PC-9 (cell line): ENCODE data around the gene GPR160. TPM values are rescaled to one million over a fixed set of nuclear protein-coding genes. Genes with fewer than 3 reads are reported as not detected.
"Not testable (repeated sequence)": the region's sequence is repeated elsewhere in the genome, so short reads cannot be mapped to it uniquely, and the experiment has no call there.

Source experiments
- BruUV-seq: library from RNA; stranded (reverse); fragments of 400-500 nt; replicated peaks from 2 replicates; lab custom pipeline; 2021; lab: Mats Ljungman, UMichigan
- CTCF ChIA-PET: fragments of 300-600 bp; sonication (Branson Sonifier 250); formaldehyde crosslinking; loops from one replicate; lab custom pipeline; 2022; ENCODE audit warnings: antibody characterized with exemption; lab: Charles Lee
- POLR2A ChIA-PET: fragments of 300-600 bp; sonication (Branson Sonifier 250); formaldehyde crosslinking; loops from one replicate; lab custom pipeline; 2022; ENCODE audit warnings: antibody characterized with exemption; ENCODE audit not compliant: unreplicated experiment; lab: Charles Lee
- DNase-seq, 2 experiments: peaks; one replicate each; pipeline versions ENCODE4 v3.0.0 to v3.0.0-alpha.2; 2015 to 2022; ENCODE audit warnings: mixed read lengths in 1 of 2
- H2AFZ ChIP-seq: fragments of 200-600 bp; sonication (generic); 2 replicates; pipeline ENCODE4 v1.8.1; 2017; ENCODE audit warnings: antibody characterized with exemption
- H3F3A ChIP-seq: fragments of 200-600 bp; sonication (generic); 2 replicates; pipeline ENCODE4 v1.8.1; 2017; ENCODE audit warnings: antibody characterized with exemption, mild to moderate bottlenecking, low read depth; ENCODE audit not compliant: insufficient read depth
- H3K27ac ChIP-seq: fragments of 200-600 bp; sonication (generic); 2 replicates; pipeline ENCODE4 v1.6.1; 2016; ENCODE audit warnings: mixed run types
- H3K27me3 ChIP-seq: fragments of 200-600 bp; sonication (generic); 2 replicates; pipeline ENCODE4 v1.6.1; 2016; ENCODE audit warnings: low read depth, mixed run types; ENCODE audit not compliant: insufficient read depth
- H3K36me3 ChIP-seq: fragments of 200-600 bp; sonication (generic); 2 replicates; pipeline ENCODE4 v1.6.1; 2016; ENCODE audit warnings: low read depth, mixed run types
- H3K4me1 ChIP-seq: fragments of 200-600 bp; sonication (generic); replicated peaks from 2 replicates; pipeline ENCODE4 v1.6.1; 2016; ENCODE audit warnings: mixed run types; ENCODE audit not compliant: insufficient read depth
- H3K4me2 ChIP-seq: fragments of 200-600 bp; sonication (generic); 2 replicates; pipeline ENCODE4 v1.6.1; 2017; ENCODE audit warnings: mixed run types
- H3K4me3 ChIP-seq: fragments of 200-600 bp; sonication (generic); 2 replicates; pipeline ENCODE4 v1.6.1; 2016; ENCODE audit warnings: mixed run types
- H3K79me2 ChIP-seq: fragments of 200-600 bp; sonication (generic); 2 replicates; pipeline ENCODE4 v1.6.1; 2017; ENCODE audit warnings: low read depth, mixed run types
- H3K9me2 ChIP-seq: fragments of 200-600 bp; sonication (generic); 2 replicates; pipeline ENCODE4 v1.8.1; 2017; ENCODE audit warnings: mild to moderate bottlenecking; ENCODE audit not compliant: insufficient read depth
- H3K9me3 ChIP-seq: fragments of 200-600 bp; sonication (generic); 2 replicates; pipeline ENCODE4 v1.8.1; 2016; ENCODE audit warnings: low read depth; ENCODE audit not compliant: insufficient read depth
- H4K20me1 ChIP-seq: fragments of 200-600 bp; sonication (generic); 2 replicates; pipeline ENCODE4 v1.8.1; 2017; ENCODE audit not compliant: insufficient read depth
- EZH2 ChIP-seq: fragments of 200-600 bp; sonication (generic); IDR thresholded peaks from 2 replicates; pipeline ENCODE4 v1.8.0; 2017; ENCODE audit warnings: antibody characterized with exemption, low read depth
- intact Hi-C: fragments of 100-400 bp; cut with micrococcal nuclease; formaldehyde crosslinking; loops from one replicate; pipeline ENCODE4 v1.10.0; 2022; ENCODE audit not compliant: unreplicated experiment
- total RNA-seq: library from RNA; stranded (reverse); gene quantifications from 2 replicates; pipeline ENCODE4 v1.2.3, GENCODE V29; 2021
- TF ChIP-seq, protein P1 (sequence below): fragments of 200-600 bp; sonication (generic); conservative IDR thresholded peaks from 2 replicates; pipeline ENCODE4 v1.6.1; 2017; ENCODE audit warnings: mixed run types, antibody characterized with exemption, mild to moderate bottlenecking, moderate library complexity

Gene GPR160
- total RNA-seq, 1 experiment from 2014 or later = 12.6 TPM

DNA sequence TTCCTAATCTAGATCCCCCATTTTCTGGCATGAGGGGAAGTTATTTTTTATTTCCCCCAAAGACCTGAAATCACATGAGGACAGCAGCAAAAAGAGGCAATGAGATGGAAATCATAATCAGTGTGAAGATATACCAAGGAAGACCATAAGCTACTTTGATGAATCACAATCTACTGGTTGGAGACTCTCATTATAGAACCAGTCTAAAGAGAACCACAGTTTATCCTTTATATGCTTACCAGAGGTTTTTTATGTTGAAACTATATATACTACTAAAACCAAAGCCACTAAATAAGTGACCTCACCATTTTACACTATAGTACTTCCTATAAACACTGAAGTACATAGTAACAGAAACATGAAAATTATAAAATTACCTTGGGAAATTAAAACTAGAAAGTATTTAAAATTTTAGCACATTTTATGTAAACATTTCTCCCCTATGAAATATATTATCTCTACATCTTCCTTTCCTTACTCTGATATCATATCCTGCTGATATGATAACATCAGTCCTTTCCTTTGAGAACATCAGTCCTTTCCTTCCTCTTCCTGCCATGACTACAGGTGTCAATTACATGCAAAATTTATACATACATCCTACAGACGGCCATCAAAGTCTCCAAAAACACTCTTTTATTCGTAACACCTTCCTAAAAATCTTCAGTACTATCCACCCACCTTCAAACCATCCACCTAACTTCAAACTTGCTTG, 71.9 kb downstream of the GPR160 start:
- no peak for TF ChIP-seq EZH2
- TF ChIP-seq, protein P1, sequence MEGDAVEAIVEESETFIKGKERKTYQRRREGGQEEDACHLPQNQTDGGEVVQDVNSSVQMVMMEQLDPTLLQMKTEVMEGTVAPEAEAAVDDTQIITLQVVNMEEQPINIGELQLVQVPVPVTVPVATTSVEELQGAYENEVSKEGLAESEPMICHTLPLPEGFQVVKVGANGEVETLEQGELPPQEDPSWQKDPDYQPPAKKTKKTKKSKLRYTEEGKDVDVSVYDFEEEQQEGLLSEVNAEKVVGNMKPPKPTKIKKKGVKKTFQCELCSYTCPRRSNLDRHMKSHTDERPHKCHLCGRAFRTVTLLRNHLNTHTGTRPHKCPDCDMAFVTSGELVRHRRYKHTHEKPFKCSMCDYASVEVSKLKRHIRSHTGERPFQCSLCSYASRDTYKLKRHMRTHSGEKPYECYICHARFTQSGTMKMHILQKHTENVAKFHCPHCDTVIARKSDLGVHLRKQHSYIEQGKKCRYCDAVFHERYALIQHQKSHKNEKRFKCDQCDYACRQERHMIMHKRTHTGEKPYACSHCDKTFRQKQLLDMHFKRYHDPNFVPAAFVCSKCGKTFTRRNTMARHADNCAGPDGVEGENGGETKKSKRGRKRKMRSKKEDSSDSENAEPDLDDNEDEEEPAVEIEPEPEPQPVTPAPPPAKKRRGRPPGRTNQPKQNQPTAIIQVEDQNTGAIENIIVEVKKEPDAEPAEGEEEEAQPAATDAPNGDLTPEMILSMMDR = no peak
- H3K4me2 ChIP-seq = no peak overlapping the region
- H3F3A ChIP-seq = peaks cover 20% of the 10 kb centered on the region
- H3K36me3 ChIP-seq = peaks cover 48% of the 10 kb centered on the region
- H2AFZ ChIP-seq = no peak overlapping the region
- no peak overlapping the region for H3K4me3 ChIP-seq
- H4K20me1 ChIP-seq = 0 out of 2 replicates have a peak, but pooled peaks cover 10% of the 10 kb centered on the region
- H3K27ac ChIP-seq = no peak overlapping the region
- BruUV-seq = no TSS peak
- ChIA-PET CTCF (no interaction called here), POLR2A (no interaction called here)
- H3K4me1 ChIP-seq = no peaks in the 10 kb centered on the region
- intact Hi-C loops = no loop called here
- no peaks in the 10 kb centered on the region for H3K9me3 ChIP-seq
- H3K27me3 ChIP-seq = no peaks in the 10 kb centered on the region
- no peak for DNase-seq
- H3K9me2 ChIP-seq = no peaks in the 10 kb centered on the region
- H3K79me2 ChIP-seq = no peaks in the 10 kb centered on the region

DNA sequence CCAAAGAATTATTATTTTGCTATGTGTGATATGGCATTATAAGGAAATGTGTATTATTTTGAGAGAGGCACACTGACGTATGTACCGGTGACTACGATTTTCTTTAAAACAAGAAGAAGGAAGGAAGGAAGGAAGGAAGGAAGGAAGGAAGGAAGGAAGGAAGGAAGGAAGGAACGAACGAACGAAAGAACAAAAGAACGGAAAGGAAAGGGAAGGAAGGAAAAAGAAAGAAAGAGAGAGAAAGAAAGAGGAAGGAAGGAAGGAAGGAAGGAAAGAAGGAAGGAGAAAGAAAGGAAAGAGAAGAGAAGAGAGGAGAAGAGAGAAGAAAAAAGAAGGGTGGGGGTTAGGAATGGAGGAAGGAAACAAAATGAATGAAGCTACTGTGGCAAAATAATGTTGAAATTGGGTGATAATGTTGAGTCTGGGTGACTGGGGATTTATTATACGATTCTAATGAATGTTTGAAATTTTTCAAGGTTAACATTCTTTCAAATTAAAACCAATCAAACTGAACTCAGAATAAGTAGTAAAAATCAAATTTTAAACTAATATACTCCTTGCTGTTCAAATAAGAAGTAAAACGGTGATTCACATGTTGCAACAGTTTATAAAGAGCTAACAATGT, 73.5 kb downstream of the GPR160 start:
- ChIA-PET POLR2A (interaction anchor here (0.7 kb wide), 1 partner anchor 62 kb away, joined by 4 read pairs; no protein-coding TSS in a partner anchor), CTCF (no interaction called here)
- H3K4me2 ChIP-seq = no peak overlapping the region
- no peak for DNase-seq
- 0 out of 2 replicates have a peak, but pooled peaks cover 9% of the 10 kb centered on the region for H4K20me1 ChIP-seq
- H3K27ac ChIP-seq = no peak overlapping the region
- no peak for TF ChIP-seq EZH2
- TF ChIP-seq, protein P1 = no peak
- no peak overlapping the region for H2AFZ ChIP-seq
- no peaks in the 10 kb centered on the region for H3K79me2 ChIP-seq
- intact Hi-C loops = no loop called here
- peaks cover 18% of the 10 kb centered on the region for H3F3A ChIP-seq
- no peaks in the 10 kb centered on the region for H3K9me3 ChIP-seq
- no peak overlapping the region for H3K4me3 ChIP-seq
- H3K36me3 ChIP-seq = peaks cover 39% of the 10 kb centered on the region
- H3K4me1 ChIP-seq = no peaks in the 10 kb centered on the region
- no TSS peak for BruUV-seq
- no peaks in the 10 kb centered on the region for H3K9me2 ChIP-seq
- no peaks in the 10 kb centered on the region for H3K27me3 ChIP-seq

GRCh38 chr3:170114165-170114564, 76.4 kb downstream of the GPR160 start:
- POLR2A ChIA-PET, BruUV-seq, DNase-seq: not testable (repeated sequence)

More at GRCh38 chr3:170114165-170114564, 76.4 kb downstream of the GPR160 start:
- H3K27me3 ChIP-seq, H3K9me2 ChIP-seq, H3K9me3 ChIP-seq, H3K79me2 ChIP-seq, intact Hi-C loops, H3K27ac ChIP-seq, H3K4me2 ChIP-seq, H4K20me1 ChIP-seq, H3K4me1 ChIP-seq, H3K4me3 ChIP-seq, CTCF ChIA-PET, H2AFZ ChIP-seq: not testable (repeated sequence)
- Histone ChIP-seq H3F3A (peaks cover 18% of the 10 kb centered on the region), H3K36me3 (peaks cover 27% of the 10 kb centered on the region)
